Cerebellar nuclear complex (tissue), 1 donor: ENCODE results near the gene RFESD.

ENCODE experiments used
- DNase-seq, 2 experiments: peaks; one replicate each; lab custom pipeline; 2025; lab: John Stamatoyannopoulos, UW

Gene RFESD

GRCh38 chr5:95646569-95647431 lies at the start of gene RFESD:
Gene RFESD (plus strand): TSS chr5:95646777. CDS start chr5:95652272, 5,495 bp downstream.
- DNase-seq: peak in 1 of 2 experiments; percentile 55

- DNase-seq: no peak
Measured at GRCh38 chr5:95599252-95599651, 47.3 kb upstream of the RFESD start.

- DNase-seq: no peak
Measured at GRCh38 chr5:95600557-95600956, 46.0 kb upstream of the RFESD start.

- no peak for DNase-seq
Measured at GRCh38 chr5:95605786-95606185, 40.8 kb upstream of the RFESD start.

- no peak for DNase-seq
Measured at GRCh38 chr5:95606419-95606818, 40.2 kb upstream of the RFESD start.

GRCh38 chr5:95609711-95610110 lies 36.9 kb upstream of the RFESD start:
- no peak for DNase-seq

- DNase-seq: no peak
Measured at GRCh38 chr5:95610546-95610945, 36.0 kb upstream of the RFESD start.

GRCh38 chr5:95611396-95611795 lies 35.2 kb upstream of the RFESD start:
- no peak for DNase-seq

- no peak for DNase-seq
Measured at GRCh38 chr5:95613514-95613913, 33.1 kb upstream of the RFESD start.

- DNase-seq: no peak
Measured at GRCh38 chr5:95615164-95615467, 31.5 kb upstream of the RFESD start.

GRCh38 chr5:95617057-95617456 lies 29.5 kb upstream of the RFESD start:
- DNase-seq: no peak

GRCh38 chr5:95619096-95619495 lies 27.5 kb upstream of the RFESD start:
- no peak for DNase-seq

GRCh38 chr5:95619514-95620029 lies 27.0 kb upstream of the RFESD start:
- no peak for DNase-seq

GRCh38 chr5:95620030-95620869 lies 26.3 kb upstream of the RFESD start, which contains the start of gene GPR150:
Gene GPR150 (plus strand): TSS chr5:95620087. CDS start chr5:95620276, 189 bp downstream.
- no peak for DNase-seq

GRCh38 chr5:95620870-95621838 lies 25.4 kb upstream of the RFESD start:
- no peak for DNase-seq

- DNase-seq: no peak
Measured at GRCh38 chr5:95621839-95622629, 24.5 kb upstream of the RFESD start.

GRCh38 chr5:95623706-95624105 lies 22.9 kb upstream of the RFESD start:
- no peak for DNase-seq

GRCh38 chr5:95624368-95624767 lies 22.2 kb upstream of the RFESD start:
- DNase-seq: no peak

GRCh38 chr5:95626701-95627100 lies 19.9 kb upstream of the RFESD start:
- DNase-seq: no peak

- no peak for DNase-seq
Measured at GRCh38 chr5:95627971-95628810, 18.4 kb upstream of the RFESD start.
